Measurements from ENCODE around the gene FXYD6. TPM values are rescaled to one million over a fixed set of nuclear protein-coding genes. Genes with fewer than 3 reads are reported as not detected.

FXYD6 gene
- total and polyA plus RNA-seq, 2 of the 8 experiments (the other 6 are each of a cell fraction or from before 2014, with no cell fraction given), result 44.6 to 117 TPM

GRCh38 chr11:117843666-117844484 lies 32.6 kb downstream of the FXYD6 start (continued):
- peak; percentile 91 to 94 for TF ChIP-seq RAD21 (IDR thresholded peaks at IDR 0.05 in 1 of 2, conservative IDR thresholded peaks at IDR 0.05 in 1 of 2; ENCODE audit: low read depth in 2 of 2, low read length in 2 of 2)
